Measurements from ENCODE around the gene PLEKHO2.

GRCh38 chr15:64808785-64809453, 32.8 kb upstream of the PLEKHO2 start:
- TF ChIP-seq ZFX (IDR thresholded peaks at IDR 0.05; ENCODE audit: borderline replicate concordance): no peak
- TF ChIP-seq, protein P1, sequence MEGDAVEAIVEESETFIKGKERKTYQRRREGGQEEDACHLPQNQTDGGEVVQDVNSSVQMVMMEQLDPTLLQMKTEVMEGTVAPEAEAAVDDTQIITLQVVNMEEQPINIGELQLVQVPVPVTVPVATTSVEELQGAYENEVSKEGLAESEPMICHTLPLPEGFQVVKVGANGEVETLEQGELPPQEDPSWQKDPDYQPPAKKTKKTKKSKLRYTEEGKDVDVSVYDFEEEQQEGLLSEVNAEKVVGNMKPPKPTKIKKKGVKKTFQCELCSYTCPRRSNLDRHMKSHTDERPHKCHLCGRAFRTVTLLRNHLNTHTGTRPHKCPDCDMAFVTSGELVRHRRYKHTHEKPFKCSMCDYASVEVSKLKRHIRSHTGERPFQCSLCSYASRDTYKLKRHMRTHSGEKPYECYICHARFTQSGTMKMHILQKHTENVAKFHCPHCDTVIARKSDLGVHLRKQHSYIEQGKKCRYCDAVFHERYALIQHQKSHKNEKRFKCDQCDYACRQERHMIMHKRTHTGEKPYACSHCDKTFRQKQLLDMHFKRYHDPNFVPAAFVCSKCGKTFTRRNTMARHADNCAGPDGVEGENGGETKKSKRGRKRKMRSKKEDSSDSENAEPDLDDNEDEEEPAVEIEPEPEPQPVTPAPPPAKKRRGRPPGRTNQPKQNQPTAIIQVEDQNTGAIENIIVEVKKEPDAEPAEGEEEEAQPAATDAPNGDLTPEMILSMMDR (IDR thresholded peaks at IDR 0.05): no peak
